K562 (cell line): ENCODE results near the gene CD300A. TPM values are rescaled to one million over a fixed set of nuclear protein-coding genes. Genes with fewer than 3 reads are reported as not detected.

Source experiments
- MGA ChIP-seq: fragments of 450-650 bp; IDR thresholded peaks from 2 replicates; pipeline ENCODE4 v1.6.1; 2016; ENCODE audit warnings: mild to moderate bottlenecking, moderate library complexity
- TAF9B ChIP-seq: fragments of 450-650 bp; IDR thresholded peaks from 2 replicates; pipeline ENCODE4 v1.6.1; 2018; ENCODE audit warnings: mild to moderate bottlenecking; ENCODE audit not compliant: partially characterized antibody
- polyA plus RNA-seq, 8 experiments: library from polyadenylated mRNA; depleted of rRNA in 4 of 8; stranded (reverse) in 5 of 8; unstranded in 3 of 8; fragments of >200 nt; fragmentation: Nextera tagmentation in 2 of 8; fragmentation: Illumina TruSeq in 1 of 8; extraction: Ambion mirVana in 2 of 8; extraction: Trizol in 1 of 8; gene quantifications; 2 replicates each; pipeline versions ENCODE4 v1.2.1 to v1.2.3, GENCODE V29; 2011 to 2014; ENCODE audit warnings: inconsistent platforms in 1 of 8, missing spikeins in 1 of 8
- total RNA-seq, 7 experiments: library from RNA; depleted of rRNA in 6 of 7; stranded (reverse); fragments of >200 nt in 6 of 7; fragmentation: Illumina TruSeq in 2 of 7; extraction: Trizol in 2 of 7; gene quantifications; 2 replicates each; pipeline versions ENCODE4 v1.2.1 to v1.2.3, GENCODE V29; 2011 to 2021; ENCODE audit warnings: low replicate concordance in 1 of 7
- TF ChIP-seq, protein P1 (sequence below): fragments of 450-650 bp; IDR thresholded peaks from 2 replicates; pipeline ENCODE4 v1.6.1; 2016; ENCODE audit warnings: mild to moderate bottlenecking

Gene CD300A
- total and polyA plus RNA-seq, 9 of the 15 experiments (the other 6 are each of a cell fraction or from before 2014, with no cell fraction given), result 0.21 to 1.7 (median 0.41) TPM; not detected in 1

GRCh38 chr17:74530831-74531150 is 64.4 kb downstream of the CD300A start (continued):
- TF ChIP-seq, protein P1, sequence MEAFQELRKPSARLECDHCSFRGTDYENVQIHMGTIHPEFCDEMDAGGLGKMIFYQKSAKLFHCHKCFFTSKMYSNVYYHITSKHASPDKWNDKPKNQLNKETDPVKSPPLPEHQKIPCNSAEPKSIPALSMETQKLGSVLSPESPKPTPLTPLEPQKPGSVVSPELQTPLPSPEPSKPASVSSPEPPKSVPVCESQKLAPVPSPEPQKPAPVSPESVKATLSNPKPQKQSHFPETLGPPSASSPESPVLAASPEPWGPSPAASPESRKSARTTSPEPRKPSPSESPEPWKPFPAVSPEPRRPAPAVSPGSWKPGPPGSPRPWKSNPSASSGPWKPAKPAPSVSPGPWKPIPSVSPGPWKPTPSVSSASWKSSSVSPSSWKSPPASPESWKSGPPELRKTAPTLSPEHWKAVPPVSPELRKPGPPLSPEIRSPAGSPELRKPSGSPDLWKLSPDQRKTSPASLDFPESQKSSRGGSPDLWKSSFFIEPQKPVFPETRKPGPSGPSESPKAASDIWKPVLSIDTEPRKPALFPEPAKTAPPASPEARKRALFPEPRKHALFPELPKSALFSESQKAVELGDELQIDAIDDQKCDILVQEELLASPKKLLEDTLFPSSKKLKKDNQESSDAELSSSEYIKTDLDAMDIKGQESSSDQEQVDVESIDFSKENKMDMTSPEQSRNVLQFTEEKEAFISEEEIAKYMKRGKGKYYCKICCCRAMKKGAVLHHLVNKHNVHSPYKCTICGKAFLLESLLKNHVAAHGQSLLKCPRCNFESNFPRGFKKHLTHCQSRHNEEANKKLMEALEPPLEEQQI, result no peak
- TF ChIP-seq TAF9B (no peak), MGA (no peak)
